ENCODE results near the gene ABCC5. TPM values are rescaled to one million over a fixed set of nuclear protein-coding genes. Genes with fewer than 3 reads are reported as not detected.
"Not testable (repeated sequence)": the region's sequence is repeated elsewhere in the genome, so short reads cannot be mapped to it uniquely, and the experiment has no call there.

ABCC5 gene
- total and polyA plus RNA-seq, 7 donors = 24.5 to 94.2 (median 59.6) TPM

- Histone ChIP-seq H3K4me3 (peak overlapping the region; percentile 91), H3K36me3 (ENCODE audit: insufficient read depth in 1 of 2, low read depth in 1 of 2) (no peaks in the 10 kb centered on the region), H3K27ac (peak overlapping the region; percentile 82), H3K4me1 (peaks cover 18% of the 10 kb centered on the region), H3K9me3 (no peaks in the 10 kb centered on the region), H3K27me3 (ENCODE audit: insufficient read depth in 3 of 3, low read length in 2 of 3) (no peaks in the 10 kb centered on the region)
- DNase-seq (no peak), ATAC-seq (no peak)
- 60 to 64% (median 61%) methylated on average over 16 of the region's 16 CpGs for WGBS, 3 donors
- TF ChIP-seq CTCF (IDR thresholded peaks at IDR 0.05) = no peak
- intact Hi-C loops (cut with DNase I) = loop anchor here in 1 of 2 donors (5.0 kb wide), 1 partner anchor 56 kb away; the partner anchor contains the start of gene MAP6D1
Measured at GRCh38 chr3:183883291-183884096, 134.2 kb downstream of the ABCC5 start.

DNA sequence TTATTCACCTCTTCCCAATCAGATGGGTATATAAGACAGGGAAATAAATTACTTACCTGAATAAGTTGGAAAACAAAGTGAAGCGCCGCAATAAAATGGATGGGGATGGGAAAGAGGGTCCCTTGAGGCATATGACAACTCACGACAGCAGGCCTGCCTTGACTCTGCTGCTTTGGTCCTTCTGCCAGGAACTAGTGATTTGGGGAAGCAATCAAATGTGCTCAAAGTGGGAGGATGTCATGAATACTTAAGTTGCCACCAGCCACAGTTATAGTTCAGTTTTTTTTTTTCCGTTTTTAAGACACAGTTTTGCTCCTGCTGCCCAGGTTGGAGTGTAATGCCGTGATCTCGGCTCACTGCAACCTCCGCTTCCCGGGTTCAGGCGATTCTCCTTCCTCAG, 137.6 kb downstream of the ABCC5 start:
- intact Hi-C loops (cut with DNase I) = loop anchor here in 1 of 2 donors (5.0 kb wide), 1 partner anchor 53 kb away; the partner anchor contains the start of gene MAP6D1
- no peaks in the 10 kb centered on the region for H3K27me3 ChIP-seq (ENCODE audit: insufficient read depth in 3 of 3, low read length in 2 of 3)
- 90 to 92% (median 92%) methylated on average over 9 of the region's 9 CpGs for WGBS, 3 donors
- H3K36me3 ChIP-seq (ENCODE audit: insufficient read depth in 1 of 2, low read depth in 1 of 2) = peaks cover 0 to 11% of the 10 kb centered on the region in 2 donors
- H3K4me1 ChIP-seq = peaks cover 18% of the 10 kb centered on the region
- no peaks in the 10 kb centered on the region for H3K9me3 ChIP-seq
- ATAC-seq (no peak), DNase-seq (no peak)
- TF ChIP-seq CTCF (IDR thresholded peaks at IDR 0.05) = no peak
- no peak overlapping the region for H3K4me3 ChIP-seq
- H3K27ac ChIP-seq = no peak overlapping the region

DNA sequence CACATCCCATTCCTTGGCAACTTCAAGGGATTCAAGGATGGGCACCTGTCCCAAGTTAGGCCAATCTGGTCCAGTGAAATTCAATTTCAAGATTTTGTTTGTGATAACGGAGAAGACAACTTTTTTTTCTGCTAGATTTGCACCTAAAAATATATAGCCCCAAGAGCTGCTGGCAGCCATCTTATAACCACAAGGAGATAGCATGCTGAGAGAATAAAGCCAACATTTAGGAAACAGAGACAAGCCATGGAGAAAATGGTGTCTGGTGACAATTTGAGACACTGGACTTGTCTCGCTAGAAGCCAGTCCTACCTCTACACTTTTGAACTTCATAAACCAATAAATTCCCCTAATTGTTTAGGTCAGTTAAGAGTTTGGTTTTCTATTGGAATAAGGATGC, 138.4 kb downstream of the ABCC5 start:
- H3K9me3 ChIP-seq = no peaks in the 10 kb centered on the region
- no peak for DNase-seq
- WGBS, 3 donors = 79 to 91% (median 87%) methylated on average over 2 of the region's 2 CpGs
- no peak overlapping the region for H3K4me3 ChIP-seq
- no peaks in the 10 kb centered on the region for H3K27me3 ChIP-seq (ENCODE audit: insufficient read depth in 3 of 3, low read length in 2 of 3)
- H3K27ac ChIP-seq = no peak overlapping the region
- no peak for ATAC-seq
- intact Hi-C loops (cut with DNase I) = no loop called here
- no peak for TF ChIP-seq CTCF (IDR thresholded peaks at IDR 0.05)
- H3K36me3 ChIP-seq (ENCODE audit: insufficient read depth in 1 of 2, low read depth in 1 of 2) = peaks cover 0 to 11% of the 10 kb centered on the region in 2 donors
- H3K4me1 ChIP-seq = peaks cover 18% of the 10 kb centered on the region

- Histone ChIP-seq H3K36me3 (ENCODE audit: insufficient read depth in 1 of 2, low read depth in 1 of 2) (peaks cover 0 to 11% of the 10 kb centered on the region in 2 donors), H3K27ac (peak overlapping the region; percentile 16), H3K9me3 (no peaks in the 10 kb centered on the region), H3K4me3 (no peak overlapping the region), H3K27me3 (ENCODE audit: insufficient read depth in 3 of 3, low read length in 2 of 3) (no peaks in the 10 kb centered on the region), H3K4me1 (peaks cover 21% of the 10 kb centered on the region)
- ATAC-seq = peak in 3 of 4 donors; percentile 31 to 38 (median 38)
- DNase-seq = no peak
- TF ChIP-seq CTCF (IDR thresholded peaks at IDR 0.05) = no peak
- 87 to 91% (median 90%) methylated on average over 8 of the region's 8 CpGs for WGBS, 3 donors
- intact Hi-C loops (cut with DNase I) = no loop called here
Measured at GRCh38 chr3:183878071-183878470, 139.6 kb downstream of the ABCC5 start.

GRCh38 chr3:183877227-183877626, 140.5 kb downstream of the ABCC5 start:
- ATAC-seq; DNase-seq; H3K9me3 ChIP-seq; H3K4me3 ChIP-seq; intact Hi-C loops (cut with DNase I); H3K27ac ChIP-seq; H3K27me3 ChIP-seq (ENCODE audit: insufficient read depth in 3 of 3, low read length in 2 of 3): not testable (repeated sequence)
- H3K36me3 ChIP-seq (ENCODE audit: insufficient read depth in 1 of 2, low read depth in 1 of 2) = peaks cover 0 to 11% of the 10 kb centered on the region in 2 donors
- peaks cover 18% of the 10 kb centered on the region for H3K4me1 ChIP-seq
- WGBS, 3 donors = 82 to 85% (median 85%) methylated on average over 5 of the region's 5 CpGs
